Thyroid gland (tissue), 4 donors: ENCODE data around the gene SEL1L2.

ENCODE experiments used
- CTCF ChIP-seq, 6 experiments: fragments of 200-600 bp in 3 of 6; fragments of 450-650 bp in 3 of 6; sonication (generic) in 3 of 6; IDR thresholded peaks; one replicate each; pipeline ENCODE4 v1.5.1; 2016 to 2019; ENCODE audit warnings: antibody characterized with exemption in 6 of 6, mild to moderate bottlenecking in 2 of 6, inconsistent platforms in 1 of 6, moderate library complexity in 1 of 6
- POLR2A ChIP-seq, 2 donors: fragments of 450-650 bp; IDR thresholded peaks; one replicate each; pipeline ENCODE4 v1.6.1; 2017; ENCODE audit warnings: antibody characterized with exemption in 2 of 2, mild to moderate bottlenecking in 2 of 2, moderate library complexity in 1 of 2

- TF ChIP-seq CTCF (IDR thresholded peaks at IDR 0.05) (no peak), POLR2A (IDR thresholded peaks at IDR 0.05) (no peak)
Observed at GRCh38 chr20:13884803-13885202, 105.6 kb downstream of the SEL1L2 start.
